Naive thymus-derived CD8-positive, alpha-beta T cell (primary cell): ENCODE measurements around the gene FBLN2. TPM values are rescaled to one million over a fixed set of nuclear protein-coding genes. Genes with fewer than 3 reads are reported as not detected.
A peak's percentile ranks its signal among the peaks of the same experiment; 100 is the strongest.

Source experiments
- ATAC-seq, 2 donors: fragments of 150-1000 bp; cut with Tn5 transposase in 1 of 2; sonication (Bioruptor Pico), chemical (Tn5 transposase) in 1 of 2; 1 replicate in 1 of 2; 2 replicates in 1 of 2; pipeline ENCODE4 v1.10.0; 2021; ENCODE audit warnings: mild to moderate bottlenecking in 2 of 2, moderate library complexity in 2 of 2
- POLR2A ChIA-PET: fragments of 350-600 bp; sonication (Branson Sonifier 250); formaldehyde crosslinking; loops from one replicate; lab custom pipeline; 2021; ENCODE audit warnings: antibody characterized with exemption; lab: Charles Lee
- DNase-seq, 10 donors: peaks; one replicate each; pipeline versions ENCODE4 v3.0.0 to v3.0.0-alpha.2; 2020 to 2022
- H3K27ac Mint-ChIP-seq, 10 donors: one replicate each; pipeline ENCODE4 v1.8.0; 2020 to 2022; ENCODE audit warnings: mild to moderate bottlenecking in 10 of 10, mixed read lengths in 10 of 10, moderate library complexity in 4 of 10, inconsistent platforms in 1 of 10
- H3K27me3 Mint-ChIP-seq, 5 donors: one replicate each; pipeline ENCODE4 v1.8.0; 2021 to 2022; ENCODE audit warnings: mixed read lengths in 5 of 5
- H3K36me3 Mint-ChIP-seq, 3 donors: one replicate each; pipeline ENCODE4 v1.8.0; 2020 to 2022; ENCODE audit warnings: mixed read lengths in 3 of 3, mild to moderate bottlenecking in 2 of 3, inconsistent platforms in 1 of 3
- H3K4me1 Mint-ChIP-seq, 4 donors: one replicate each; pipeline ENCODE4 v1.8.0; 2021 to 2022; ENCODE audit warnings: mixed read lengths in 4 of 4
- H3K4me3 Mint-ChIP-seq, 10 donors: one replicate each; pipeline ENCODE4 v1.8.0; 2020 to 2022; ENCODE audit warnings: mild to moderate bottlenecking in 10 of 10, mixed read lengths in 10 of 10, moderate library complexity in 6 of 10, inconsistent platforms in 1 of 10
- H3K9me3 Mint-ChIP-seq, 9 donors: one replicate each; pipeline ENCODE4 v1.8.0; 2020 to 2022; ENCODE audit warnings: mixed read lengths in 9 of 9, mild to moderate bottlenecking in 3 of 9, inconsistent platforms in 1 of 9, moderate library complexity in 1 of 9
- polyA plus RNA-seq, 3 donors: library from polyadenylated mRNA; unstranded; fragments of 300-500 nt; fragmentation: Illumina TruSeq; gene quantifications; one replicate each; pipeline ENCODE4 v1.2.3, GENCODE V29; 2021
- total RNA-seq, 8 experiments: library from RNA in 2 of 8; stranded (reverse) in 2 of 8; gene quantifications; one replicate each; pipeline ENCODE4 v1.2.3 and lab custom pipeline; 2021 to 2026

The FBLN2 gene
- total and polyA plus RNA-seq, 5 experiments from 2014 or later: 6.3 to 33.7 (median 15.8) TPM

DNA sequence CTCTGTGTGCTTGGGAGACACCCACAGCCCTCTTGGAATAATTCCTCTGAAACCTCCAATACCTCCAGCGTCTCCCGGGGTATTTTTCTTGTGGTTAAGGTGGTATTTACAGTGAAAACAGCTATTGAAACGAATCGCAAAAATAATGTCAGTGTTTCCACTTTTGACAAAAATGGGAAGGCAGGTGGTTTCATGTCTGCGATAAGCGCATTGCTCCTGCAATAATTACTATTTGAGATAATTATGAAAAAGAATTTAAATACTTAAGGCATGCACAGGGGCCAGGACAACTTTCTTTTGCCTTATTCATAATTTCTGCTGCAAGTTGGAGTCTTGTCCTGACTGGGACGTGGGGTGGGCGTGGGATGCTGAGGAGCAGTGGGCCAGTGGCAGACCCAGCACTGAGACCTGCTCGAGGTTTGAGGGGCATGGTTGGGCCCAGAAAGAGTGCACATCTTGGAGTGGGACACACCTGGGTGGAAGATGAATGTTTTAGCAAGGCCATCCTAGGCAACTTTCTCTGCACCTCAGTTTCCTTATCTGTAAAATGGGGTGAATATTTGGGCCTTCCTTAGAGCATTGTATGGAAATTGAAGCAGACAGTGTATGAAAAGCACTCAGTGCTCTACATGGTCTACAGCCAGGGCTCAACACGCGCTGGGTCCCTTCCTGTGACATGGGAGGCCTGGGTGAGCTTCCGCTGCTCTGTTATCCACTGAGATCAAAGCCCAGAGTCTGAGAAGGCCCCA is 110.5 kb downstream of the FBLN2 start:
- DNase-seq (no peak), ATAC-seq (no peak)
- H3K4me1 Mint-ChIP-seq: peaks cover 8 to 25% (median 15%) of the 10 kb centered on the region in 4 donors
- peak overlapping the region in 1 of 10 donors; percentile 31 for H3K27ac Mint-ChIP-seq
- H3K4me3 Mint-ChIP-seq: no peak overlapping the region
- H3K27me3 Mint-ChIP-seq: peaks cover 4 to 16% (median 12%) of the 10 kb centered on the region in 5 donors
- H3K9me3 Mint-ChIP-seq: no peaks in the 10 kb centered on the region
- H3K36me3 Mint-ChIP-seq: no peaks in the 10 kb centered on the region
- POLR2A ChIA-PET: interaction anchor here (1.8 to 10.3 kb wide), 2 partner anchors 223 to 466 kb away, joined by 3 to 129 read pairs; partner anchors contain the start of genes CHCHD4, TMEM43 and WNT7A

DNA sequence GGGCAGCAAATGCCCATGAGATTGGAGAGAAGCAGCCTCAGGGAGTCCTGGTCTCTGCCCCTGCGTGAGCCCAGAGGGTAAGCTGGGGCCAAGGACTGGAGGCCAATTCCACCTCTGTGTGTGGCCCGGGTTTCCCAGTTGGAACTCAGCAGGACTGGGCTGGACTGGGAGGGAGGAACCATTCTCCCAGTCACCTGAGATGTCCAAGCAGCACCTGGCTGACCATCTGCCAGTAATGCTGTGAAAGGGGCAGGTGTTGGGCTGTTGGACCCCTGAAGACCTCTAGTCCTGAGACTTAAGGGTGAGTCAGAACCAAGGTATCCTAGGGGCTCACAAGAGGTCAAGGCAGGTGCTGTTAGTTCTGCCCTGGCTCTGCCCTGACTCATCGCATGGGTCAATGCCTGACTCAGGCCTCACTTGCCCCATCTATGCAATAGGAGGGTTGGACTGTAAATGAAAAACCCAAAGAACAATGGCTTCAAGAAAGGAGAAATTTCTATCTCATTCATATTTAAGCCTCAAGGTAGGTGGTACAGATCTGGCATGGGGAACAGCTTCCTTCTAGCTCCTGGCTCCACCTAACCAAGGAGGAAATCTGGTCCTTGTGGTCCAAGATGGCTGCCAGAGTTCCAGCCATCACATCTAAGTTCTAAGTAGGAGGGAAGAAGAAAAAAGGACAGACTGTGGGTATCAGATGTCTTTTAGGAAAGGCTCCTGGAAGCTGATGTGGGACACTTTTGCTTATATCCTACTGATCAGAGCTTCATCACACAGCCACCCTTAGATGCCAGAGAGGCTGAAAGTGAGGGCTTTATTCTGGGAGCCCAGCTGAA is 111.3 kb downstream of the FBLN2 start:
- Mint-ChIP-seq H3K4me1 (peaks cover 6 to 20% (median 11%) of the 10 kb centered on the region in 4 donors), H3K4me3 (no peak overlapping the region), H3K27me3 (peaks cover 4 to 16% (median 12%) of the 10 kb centered on the region in 5 donors), H3K27ac (no peak overlapping the region), H3K36me3 (no peaks in the 10 kb centered on the region), H3K9me3 (no peaks in the 10 kb centered on the region)
- ATAC-seq (no peak), DNase-seq (no peak)
- POLR2A ChIA-PET: interaction anchor here (1.1 to 1.3 kb wide), 2 partner anchors 220 to 222 kb away, joined by 3 read pairs; no protein-coding TSS in a partner anchor

DNA sequence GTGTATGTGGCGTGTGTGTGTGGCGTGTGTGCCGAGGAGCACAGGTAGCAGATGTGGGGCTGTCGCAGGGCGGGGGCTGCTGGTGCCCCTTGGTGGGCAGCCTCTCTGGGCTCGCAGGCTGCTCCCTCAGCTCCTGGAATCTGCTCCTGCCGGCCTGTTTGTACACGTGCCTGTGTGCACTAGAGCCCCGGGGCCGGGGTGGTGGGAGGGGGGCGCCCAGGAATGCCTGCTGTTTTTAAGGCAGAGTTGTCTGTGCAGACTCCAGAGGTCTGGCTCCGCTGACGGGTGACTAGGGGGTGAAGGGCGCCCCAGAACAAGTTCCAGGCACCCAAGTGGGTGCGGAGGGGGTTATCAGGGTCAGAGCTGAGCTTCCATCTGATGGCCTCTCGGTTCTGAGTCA is 112.2 kb downstream of the FBLN2 start:
- ATAC-seq (no peak), DNase-seq (no peak)
- Mint-ChIP-seq H3K36me3 (no peaks in the 10 kb centered on the region), H3K4me1 (peaks cover 4 to 14% (median 6%) of the 10 kb centered on the region in 4 donors), H3K4me3 (no peak overlapping the region), H3K27ac (no peak overlapping the region), H3K9me3 (no peaks in the 10 kb centered on the region), H3K27me3 (peaks cover 4 to 13% (median 12%) of the 10 kb centered on the region in 5 donors)
- POLR2A ChIA-PET: interaction anchor here (1.1 to 1.3 kb wide), 2 partner anchors 219 to 222 kb away, joined by 3 read pairs; no protein-coding TSS in a partner anchor

DNA sequence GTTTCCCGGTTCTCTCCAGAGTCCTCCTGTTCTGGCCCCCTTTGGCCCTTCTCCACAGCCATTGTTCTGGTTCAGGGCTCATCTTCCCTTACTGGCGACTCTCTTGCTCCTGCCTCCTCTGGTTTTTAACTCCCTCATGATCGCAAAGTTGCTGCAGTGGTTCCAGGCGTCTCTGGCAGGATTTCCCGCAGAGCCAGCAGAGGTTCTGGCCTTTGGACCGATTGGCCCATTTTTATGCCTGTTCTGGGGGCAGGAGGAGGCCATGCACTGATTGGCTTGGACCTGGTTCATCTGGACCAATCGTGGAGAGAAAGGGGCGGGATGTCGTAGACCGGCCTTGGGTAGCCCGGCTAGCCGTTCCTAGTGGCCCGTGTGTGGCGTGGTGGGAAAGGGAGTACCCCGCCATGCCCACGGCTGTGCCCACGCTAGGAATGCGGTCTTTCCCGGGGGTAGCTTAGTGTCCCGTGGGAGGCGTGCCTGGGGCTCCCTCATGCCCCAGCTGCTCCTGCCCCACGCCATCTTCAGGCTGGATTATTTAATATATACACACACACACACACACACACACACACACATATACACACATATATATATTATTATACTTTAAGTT is 113.4 kb downstream of the FBLN2 start:
- no peak for ATAC-seq

DNA sequence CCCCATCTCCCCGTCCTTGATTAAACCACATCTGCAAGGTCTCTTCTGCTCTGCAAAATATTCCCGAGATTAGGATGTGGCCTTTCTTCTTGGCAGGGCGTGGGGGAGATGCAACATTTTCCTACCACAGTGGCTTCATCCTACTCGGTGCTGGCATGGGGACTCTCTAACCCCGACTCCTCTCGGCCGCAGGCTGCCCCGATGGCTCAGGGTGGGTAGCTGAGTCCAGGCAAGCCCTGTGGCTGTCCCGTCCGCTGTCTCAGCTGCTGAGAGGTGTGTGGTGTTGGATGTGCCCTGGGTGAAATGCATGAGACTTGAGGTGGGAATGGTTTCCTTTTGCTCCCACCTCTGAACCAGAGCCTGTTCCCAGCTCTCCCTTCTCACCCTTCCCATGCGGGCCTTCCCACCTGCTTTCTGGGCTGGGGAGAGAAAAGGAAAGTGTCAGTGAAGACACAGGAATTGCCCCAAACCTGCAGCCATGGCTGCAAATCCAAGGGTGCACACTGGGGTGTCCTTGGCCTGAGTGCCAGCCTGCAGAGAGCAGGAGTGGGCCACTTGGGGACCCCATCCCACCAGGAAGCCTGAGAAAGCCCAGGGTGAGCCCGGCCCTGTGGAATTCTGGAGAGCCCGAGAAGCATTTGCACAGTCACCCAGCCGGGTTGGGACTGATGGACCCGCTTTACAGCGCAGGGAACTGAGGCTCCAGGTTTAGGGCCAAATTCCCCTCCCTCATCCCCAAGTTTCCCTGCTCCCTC is 115.0 kb downstream of the FBLN2 start:
- Mint-ChIP-seq H3K9me3 (no peaks in the 10 kb centered on the region), H3K27me3 (peaks cover 0 to 9% (median 4%) of the 10 kb centered on the region in 5 donors), H3K36me3 (no peaks in the 10 kb centered on the region), H3K4me1 (no peaks in the 10 kb centered on the region), H3K4me3 (no peak overlapping the region), H3K27ac (peak overlapping the region in 1 of 10 donors; percentile 43)
- DNase-seq: no peak
- POLR2A ChIA-PET: no interaction called here
- no peak for ATAC-seq

More for the DNA sequence above, 113.4 kb downstream of the FBLN2 start:
- no peak overlapping the region for H3K27ac Mint-ChIP-seq
- peaks cover 2 to 9% (median 3%) of the 10 kb centered on the region in 5 donors for H3K27me3 Mint-ChIP-seq
- no peaks in the 10 kb centered on the region for H3K9me3 Mint-ChIP-seq
- no peaks in the 10 kb centered on the region for H3K36me3 Mint-ChIP-seq
- POLR2A ChIA-PET: no interaction called here
- H3K4me1 Mint-ChIP-seq: peaks cover 2 to 9% (median 5%) of the 10 kb centered on the region in 4 donors
- DNase-seq: no peak
- no peak overlapping the region for H3K4me3 Mint-ChIP-seq

DNA sequence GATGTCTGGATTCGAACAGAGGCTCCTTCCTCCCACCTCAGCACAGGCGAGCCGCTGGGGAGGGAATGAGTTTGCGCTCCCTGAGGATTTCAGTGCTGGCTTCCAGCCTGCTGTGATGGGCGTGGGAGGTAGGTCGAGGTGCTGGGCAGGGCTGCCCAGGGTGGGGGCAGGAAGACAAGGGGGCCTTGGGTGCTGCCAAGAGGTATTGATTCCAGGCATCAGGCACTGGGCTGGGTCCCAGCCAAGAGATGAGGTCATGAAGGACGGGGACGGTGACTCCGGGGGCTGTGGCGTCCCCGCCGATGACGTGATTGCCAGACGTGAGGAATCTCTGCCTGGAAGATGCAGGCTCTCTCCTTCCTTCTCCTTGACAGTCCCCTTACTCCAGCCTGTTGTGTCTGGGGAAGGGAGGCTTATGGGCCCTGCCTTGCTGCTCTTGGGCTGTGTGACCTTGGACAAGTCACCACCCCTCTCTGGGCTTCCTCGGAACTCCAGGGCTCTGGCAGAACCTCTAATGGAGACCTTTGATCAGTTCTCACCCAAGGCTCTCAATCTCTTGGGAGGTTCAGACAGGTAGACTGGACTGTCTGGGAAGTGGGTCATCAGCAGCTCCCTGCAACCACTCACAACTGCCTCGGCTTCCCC is 116.8 kb downstream of the FBLN2 start:
- Mint-ChIP-seq H3K4me3 (no peak overlapping the region), H3K36me3 (no peaks in the 10 kb centered on the region), H3K27ac (no peak overlapping the region), H3K9me3 (no peaks in the 10 kb centered on the region), H3K27me3 (peaks cover 1 to 16% (median 12%) of the 10 kb centered on the region in 5 donors), H3K4me1 (no peaks in the 10 kb centered on the region)
- ATAC-seq: no peak
- peak in 1 of 10 donors; percentile 40 for DNase-seq
- POLR2A ChIA-PET: no interaction called here

DNA sequence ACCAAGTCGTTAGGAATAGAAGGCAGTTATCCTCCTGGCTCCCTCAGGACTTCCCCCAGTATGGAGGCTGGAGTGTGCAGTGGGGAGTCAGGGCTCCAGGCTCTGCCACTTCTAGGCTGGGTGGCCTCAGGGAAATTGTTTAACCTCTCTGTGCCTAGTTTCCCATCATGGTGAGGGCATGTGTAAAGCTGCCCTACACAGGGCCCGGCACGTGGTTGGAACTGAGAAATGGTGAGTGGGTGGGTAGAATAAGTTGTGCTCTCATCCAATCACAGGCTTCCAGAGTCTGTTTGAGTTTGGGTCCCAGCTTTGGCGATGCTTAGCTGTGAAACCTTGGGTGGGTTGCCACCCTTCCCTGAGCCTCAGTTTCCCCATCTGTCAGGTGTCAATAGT is 117.3 kb downstream of the FBLN2 start:
- Mint-ChIP-seq H3K4me3 (no peak overlapping the region), H3K9me3 (no peaks in the 10 kb centered on the region), H3K4me1 (no peaks in the 10 kb centered on the region), H3K36me3 (no peaks in the 10 kb centered on the region), H3K27me3 (peaks cover 1 to 16% (median 12%) of the 10 kb centered on the region in 5 donors), H3K27ac (no peak overlapping the region)
- POLR2A ChIA-PET: no interaction called here
- ATAC-seq (no peak), DNase-seq (peak in 1 of 10 donors; percentile 51)

DNA sequence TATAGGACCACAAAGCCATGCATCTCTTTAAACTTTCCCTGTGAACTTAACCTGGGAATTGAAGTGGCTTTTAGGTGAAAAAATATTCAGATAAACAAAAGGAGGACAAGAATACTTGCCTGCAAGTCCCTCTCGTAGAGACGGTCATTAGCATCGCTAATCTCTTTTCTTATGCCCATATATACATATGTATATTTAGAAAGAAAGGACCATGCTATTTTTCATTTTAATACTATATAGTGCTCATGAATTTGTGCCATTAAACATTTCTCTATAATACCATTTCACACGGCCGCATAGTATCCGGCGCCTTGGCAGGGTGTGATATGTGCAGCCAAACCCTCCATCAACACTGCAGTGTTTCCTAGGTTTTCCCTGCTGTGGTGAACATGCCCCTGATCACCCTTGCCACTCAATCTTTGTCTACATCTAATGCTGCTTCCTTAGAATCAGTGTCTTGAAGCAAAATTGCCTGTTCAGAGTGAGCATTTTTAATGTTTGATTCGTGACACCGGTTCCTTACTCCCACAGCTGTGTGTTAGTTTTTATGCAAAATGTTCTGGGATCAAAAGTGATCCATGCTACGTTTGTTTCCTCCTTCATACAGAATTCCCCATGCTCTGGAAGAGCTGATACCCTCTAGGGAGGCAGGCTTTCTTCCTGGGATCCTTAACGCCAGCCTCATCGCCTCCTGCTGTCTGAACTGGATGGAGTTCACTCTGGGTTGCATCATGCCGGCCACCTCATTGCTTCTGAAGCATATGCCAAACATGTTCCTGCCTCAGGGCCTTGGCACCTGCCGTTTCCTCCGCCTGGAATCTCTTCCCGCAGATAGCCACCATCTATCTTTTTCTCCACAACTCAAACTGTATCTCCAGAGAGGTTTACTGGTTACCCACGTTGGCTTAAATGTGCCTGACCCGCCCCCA is 118.1 kb downstream of the FBLN2 start:
- H3K4me1 Mint-ChIP-seq: no peaks in the 10 kb centered on the region
- H3K36me3 Mint-ChIP-seq: no peaks in the 10 kb centered on the region
- no peak for DNase-seq
- no peak overlapping the region for H3K4me3 Mint-ChIP-seq
- H3K27ac Mint-ChIP-seq: no peak overlapping the region
- ATAC-seq: no peak
- peaks cover 1 to 16% (median 12%) of the 10 kb centered on the region in 5 donors for H3K27me3 Mint-ChIP-seq
- no peaks in the 10 kb centered on the region for H3K9me3 Mint-ChIP-seq
- POLR2A ChIA-PET: no interaction called here

DNA sequence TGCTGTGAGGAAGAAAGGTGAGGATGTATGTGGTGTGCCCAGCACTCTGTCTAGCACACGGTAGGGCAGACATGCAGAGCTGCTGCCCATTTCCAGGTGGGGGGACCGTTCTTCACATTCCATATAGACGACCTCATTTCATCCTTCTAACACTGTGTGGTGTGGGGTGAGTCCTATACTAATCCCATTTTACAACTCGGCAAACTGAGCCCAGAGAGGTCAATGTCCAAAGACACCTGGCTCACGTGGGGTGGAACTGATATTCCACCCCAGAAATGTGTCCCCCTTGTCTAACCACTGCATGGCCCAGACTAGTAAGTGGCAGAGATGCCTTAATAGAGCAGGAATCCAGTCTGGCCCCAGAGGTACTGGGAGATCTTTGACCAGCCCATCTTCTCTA is 119.2 kb downstream of the FBLN2 start:
- no peaks in the 10 kb centered on the region for H3K4me1 Mint-ChIP-seq
- POLR2A ChIA-PET: no interaction called here
- DNase-seq: no peak
- H3K27me3 Mint-ChIP-seq: peaks cover 1 to 16% (median 12%) of the 10 kb centered on the region in 5 donors
- H3K4me3 Mint-ChIP-seq: no peak overlapping the region
- H3K27ac Mint-ChIP-seq: no peak overlapping the region
- no peaks in the 10 kb centered on the region for H3K36me3 Mint-ChIP-seq
- ATAC-seq: no peak
- no peaks in the 10 kb centered on the region for H3K9me3 Mint-ChIP-seq

DNA sequence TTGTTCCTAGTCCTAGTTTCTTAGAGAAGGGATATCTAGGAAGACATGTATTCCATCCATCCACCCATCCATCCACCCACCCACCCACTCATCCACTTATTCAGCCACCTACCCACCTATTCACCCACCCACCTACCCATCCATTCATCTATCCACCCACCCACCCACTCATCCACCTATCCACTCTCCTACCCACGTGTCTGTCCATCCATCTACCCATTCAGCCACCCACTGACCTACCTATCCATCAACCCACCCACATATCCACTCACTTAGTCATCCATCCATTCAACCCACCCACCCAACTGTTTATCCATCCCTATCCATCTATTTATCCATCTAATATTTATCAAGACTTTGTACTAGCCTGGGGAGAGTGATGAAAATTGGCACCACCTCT is 120.5 kb downstream of the FBLN2 start:
- POLR2A ChIA-PET: no interaction called here
- peak overlapping the region in 1 of 10 donors; percentile 14 for H3K27ac Mint-ChIP-seq
- DNase-seq: no peak
- no peak overlapping the region for H3K4me3 Mint-ChIP-seq
- H3K4me1 Mint-ChIP-seq: no peaks in the 10 kb centered on the region
- H3K9me3 Mint-ChIP-seq: no peaks in the 10 kb centered on the region
- no peaks in the 10 kb centered on the region for H3K36me3 Mint-ChIP-seq
- no peak for ATAC-seq
- H3K27me3 Mint-ChIP-seq: peaks cover 1 to 20% (median 12%) of the 10 kb centered on the region in 5 donors

DNA sequence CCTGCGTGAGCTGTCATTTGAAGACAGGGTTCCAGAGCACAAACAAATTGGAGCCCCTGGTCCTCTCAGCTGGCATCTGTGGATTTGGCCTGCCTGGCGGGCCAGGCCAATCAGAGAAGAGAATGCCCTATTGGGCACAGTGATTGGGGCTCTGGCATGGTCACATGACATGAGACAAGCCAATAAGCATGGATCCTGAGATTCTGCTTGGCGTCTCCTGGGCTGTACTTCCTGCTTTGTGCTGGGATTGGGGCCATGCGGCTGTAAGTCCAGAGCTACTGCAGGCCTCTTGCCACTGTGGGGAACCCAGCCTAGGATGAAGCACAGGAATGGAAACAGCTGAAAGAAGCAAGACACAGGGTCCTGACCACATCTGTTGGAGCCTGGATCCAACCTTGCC is 121.4 kb downstream of the FBLN2 start:
- Mint-ChIP-seq H3K27me3 (peaks cover 2 to 28% (median 15%) of the 10 kb centered on the region in 5 donors), H3K4me3 (no peak overlapping the region), H3K36me3 (no peaks in the 10 kb centered on the region), H3K27ac (no peak overlapping the region), H3K4me1 (no peaks in the 10 kb centered on the region), H3K9me3 (no peaks in the 10 kb centered on the region)
- POLR2A ChIA-PET: no interaction called here
- ATAC-seq (no peak), DNase-seq (no peak)
